ENCODE measurements around the gene RAC2. TPM values are rescaled to one million over a fixed set of nuclear protein-coding genes. Genes with fewer than 3 reads are reported as not detected.
A peak's percentile ranks its signal among the peaks of the same experiment; 100 is the strongest.

Gene RAC2
- total and polyA plus RNA-seq, 9 of the 15 experiments (the other 6 are each of a cell fraction or from before 2014, with no cell fraction given), result 22.7 to 103 (median 43.3) TPM

GRCh38 chr22:37187891-37188761, 55.9 kb downstream of the RAC2 start, which contains the start of gene C1QTNF6:
Gene C1QTNF6, minus strand, starts transcription at chr22:37188247. Its CDS starts 34 bp downstream, at chr22:37188213.
- POLR2A ChIA-PET, result interaction anchor here (1.5 kb wide), 1 partner anchor 10 kb away, joined by 6 read pairs; no protein-coding TSS in a partner anchor
- CTCF ChIA-PET (ENCODE audit: low intra/inter-chr PET ratio), result interaction anchor here (1.2 kb wide), 1 partner anchor 10 kb away, joined by 4 read pairs; no protein-coding TSS in a partner anchor
- 65% methylated on average over 11 of the region's 17 CpGs for WGBS (ENCODE audit: insufficient coverage, low coverage, missing lambda C conversion rate)
- in situ Hi-C loops (cut with MboI) (no loop called here), intact Hi-C loops (cut with micrococcal nuclease) (no loop called here)
- Histone ChIP-seq H3K9ac (ENCODE audit: insufficient read depth in 1 of 2, low read depth in 2 of 2, low read length in 2 of 2) (peak within 1 kb of the TSS in 1 of 2 experiments; percentile 52; a peak in 2 of 4 replicates), H3K9me1 (ENCODE audit: control insufficient read depth, insufficient read depth, low read length) (no peaks in the 10 kb centered on the region), H3K4me3 (no peak within 1 kb of the TSS), H4K20me1 (replicated peaks; ENCODE audit: control insufficient read depth, insufficient read depth, low read length) (no peaks in the 10 kb centered on the region), H3K27ac (ENCODE audit: extremely low read depth, low read depth, low read length) (no peak within 1 kb of the TSS), H3K36me3 (ENCODE audit: control insufficient read depth, insufficient read depth, low read length) (no peaks in the 10 kb centered on the region), H2AFZ (ENCODE audit: low read depth, low read length) (peak within 1 kb of the TSS; percentile 40; the same call in 1 of the 2 replicates), H3K79me2 (ENCODE audit: control insufficient read depth, insufficient read depth, low read length) (no peaks in the 10 kb centered on the region), H3K4me2 (ENCODE audit: insufficient read depth, low read length) (no peak within 1 kb of the TSS), H3K27me3 (ENCODE audit: control insufficient read depth in 2 of 2, insufficient read depth in 2 of 2, low read length in 2 of 2) (peaks cover 0 to 26% of the 10 kb centered on the region in 2 experiments; a peak in 2 of 5 replicates), H3K4me1 (replicated peaks in 1 of 2; ENCODE audit: control insufficient read depth in 2 of 2, insufficient read depth in 2 of 2, low read length in 2 of 2) (peaks cover 9 to 19% of the 10 kb centered on the region in 2 experiments), H3K9me3 (replicated peaks; ENCODE audit: control insufficient read depth, insufficient read depth, low read depth, low read length) (peaks cover 3% of the 10 kb centered on the region; the same call in 1 of the 2 replicates)
- FAIRE-seq, result no peak
- no peak for DNase-seq (ENCODE audit: extremely low read depth in 1 of 4, low spot score in 3 of 4)
- ATAC-seq, result peak; percentile 45
- TF ChIP-seq ZNF134 (CRISPR knock-in tag; conservative IDR thresholded peaks at IDR 0.05), result no peak
- TF ChIP-seq MIER1 (IDR thresholded peaks at IDR 0.05; ENCODE audit: low read depth), result no peak
- TF ChIP-seq PKNOX1 (IDR thresholded peaks at IDR 0.05), result no peak
- TF ChIP-seq ZNF124 (CRISPR knock-in tag; IDR thresholded peaks at IDR 0.05), result no peak
- peak; percentile 5; the same call in 1 of the 2 replicates for TF ChIP-seq SPI1 (IDR thresholded peaks at IDR 0.05; ENCODE audit: borderline replicate concordance, low read depth, low read length)
- TF ChIP-seq MAZ (CRISPR knock-in tag; conservative IDR thresholded peaks at IDR 0.05 in 1 of 2, IDR thresholded peaks at IDR 0.05 in 1 of 2), result 0 out of 4 replicates have a peak, but pooled peaks of 1 of the 2 experiments have one; percentile 38
- TF ChIP-seq VEZF1 (CRISPR knock-in tag; IDR thresholded peaks at IDR 0.05), result peak; percentile 62; the same call in 1 of the 2 replicates
- BruUV-seq (replicated peaks), result no TSS peak

Measured in K562 (cell line).